Measurements from ENCODE around the gene HPSE. TPM values are rescaled to one million over a fixed set of nuclear protein-coding genes. Genes with fewer than 3 reads are reported as not detected.

Gene HPSE
- total and polyA plus RNA-seq, 2 donors (not counting 1 experiment from before 2014, with no cell fraction given) = 1.3 to 2.6 TPM

GRCh38 chr4:83307920-83308319 lies 26.7 kb downstream of the HPSE start:
- H3K4me1 Mint-ChIP-seq = no peaks in the 10 kb centered on the region
- H3K36me3 ChIP-seq (replicated peaks in 1 of 2; ENCODE audit: control extremely low read depth in 1 of 2, control insufficient read depth in 1 of 2, extremely low read depth in 1 of 2, insufficient read depth in 2 of 2, low read length in 1 of 2) = no peaks in the 10 kb centered on the region
- no peak overlapping the region for H3K9ac ChIP-seq (ENCODE audit: low read length)
- no peak overlapping the region for H3K4me2 ChIP-seq (replicated peaks; ENCODE audit: low read depth, low read length, poor library complexity, severe bottlenecking)
- POLR2A ChIA-PET = no interaction called here
- intact Hi-C loops (cut with micrococcal nuclease) = no loop called here
- H3K4me3 ChIP-seq (ENCODE audit: control extremely low read depth in 1 of 5, extremely low read depth in 1 of 5, insufficient read depth in 1 of 5, low read depth in 2 of 5, low read length in 4 of 5) = no peak overlapping the region
- no peaks in the 10 kb centered on the region for H3K9me3 ChIP-seq (ENCODE audit: control extremely low read depth in 1 of 3, control insufficient read depth in 2 of 3, insufficient read depth in 1 of 3, low read length in 2 of 3)
- TF ChIP-seq CTCF (IDR thresholded peaks at IDR 0.05) (no peak), EZH2 (IDR thresholded peaks at IDR 0.05; ENCODE audit: borderline replicate concordance, insufficient read depth, low read depth, low read length, poor library complexity, severe bottlenecking) (no peak)
- H3K4me3 Mint-ChIP-seq = no peak overlapping the region
- H3K27me3 ChIP-seq (replicated peaks in 1 of 4; ENCODE audit: control extremely low read depth in 1 of 4, control insufficient read depth in 3 of 4, insufficient read depth in 4 of 4, low read length in 3 of 4) = no peaks in the 10 kb centered on the region
- H3K27ac ChIP-seq (ENCODE audit: low read length in 2 of 2) = no peak overlapping the region
- H2AFZ ChIP-seq (ENCODE audit: insufficient read depth, low read depth, low read length, poor library complexity, severe bottlenecking) = no peak overlapping the region
- CTCF ChIA-PET = no interaction called here
- H3K4me1 ChIP-seq (ENCODE audit: control insufficient read depth in 2 of 2, insufficient read depth in 2 of 2, low read length in 2 of 2) = no peaks in the 10 kb centered on the region
- no peak overlapping the region for H3K27ac Mint-ChIP-seq
- H4K20me1 ChIP-seq (ENCODE audit: control insufficient read depth, insufficient read depth, low read length, poor library complexity, severe bottlenecking) = no peaks in the 10 kb centered on the region
- H3K27me3 Mint-ChIP-seq = no peaks in the 10 kb centered on the region
- H3K79me2 ChIP-seq (ENCODE audit: control insufficient read depth, insufficient read depth, low read length) = no peaks in the 10 kb centered on the region
- H3K9me3 Mint-ChIP-seq (ENCODE audit: insufficient read depth) = no peaks in the 10 kb centered on the region
- ATAC-seq (ENCODE audit: low read depth) (no peak), DNase-seq (no peak)
- WGBS (ENCODE audit: insufficient coverage) = 75% methylated on average over 4 of the region's 7 CpGs

DNA sequence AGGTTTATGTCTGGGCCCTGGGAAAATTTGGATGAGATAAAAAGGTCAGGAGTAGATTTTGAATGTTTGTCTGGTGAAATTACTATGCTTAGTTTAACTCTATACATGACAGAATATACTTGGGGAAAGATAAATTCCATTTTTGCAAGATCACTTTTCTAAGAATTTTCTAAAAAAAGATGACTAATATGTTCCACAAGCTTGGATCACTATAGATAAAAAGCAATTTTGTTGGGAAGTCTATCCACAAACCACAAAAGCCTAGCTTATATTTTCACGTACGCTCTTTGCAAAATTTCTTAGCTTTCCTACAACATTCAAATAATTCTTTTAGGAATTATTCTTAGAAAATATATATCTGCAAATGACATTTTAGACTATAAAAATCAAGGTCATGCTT lies 29.5 kb downstream of the HPSE start:
- Histone ChIP-seq H3K9ac (ENCODE audit: low read length) (no peak overlapping the region), H3K4me3 (ENCODE audit: control extremely low read depth in 1 of 5, extremely low read depth in 1 of 5, insufficient read depth in 1 of 5, low read depth in 2 of 5, low read length in 4 of 5) (no peak overlapping the region), H2AFZ (ENCODE audit: insufficient read depth, low read depth, low read length, poor library complexity, severe bottlenecking) (no peak overlapping the region), H3K27ac (ENCODE audit: low read length in 2 of 2) (no peak overlapping the region), H3K27me3 (replicated peaks in 1 of 4; ENCODE audit: control extremely low read depth in 1 of 4, control insufficient read depth in 3 of 4, insufficient read depth in 4 of 4, low read length in 3 of 4) (no peaks in the 10 kb centered on the region), H3K9me3 (ENCODE audit: control extremely low read depth in 1 of 3, control insufficient read depth in 2 of 3, insufficient read depth in 1 of 3, low read length in 2 of 3) (no peaks in the 10 kb centered on the region), H4K20me1 (ENCODE audit: control insufficient read depth, insufficient read depth, low read length, poor library complexity, severe bottlenecking) (no peaks in the 10 kb centered on the region), H3K79me2 (ENCODE audit: control insufficient read depth, insufficient read depth, low read length) (no peaks in the 10 kb centered on the region), H3K4me2 (replicated peaks; ENCODE audit: low read depth, low read length, poor library complexity, severe bottlenecking) (no peak overlapping the region), H3K4me1 (ENCODE audit: control insufficient read depth in 2 of 2, insufficient read depth in 2 of 2, low read length in 2 of 2) (no peaks in the 10 kb centered on the region), H3K36me3 (replicated peaks in 1 of 2; ENCODE audit: control extremely low read depth in 1 of 2, control insufficient read depth in 1 of 2, extremely low read depth in 1 of 2, insufficient read depth in 2 of 2, low read length in 1 of 2) (no peaks in the 10 kb centered on the region)
- no CpG with 5 or more reads among the region's 2 CpGs for WGBS (ENCODE audit: insufficient coverage)
- TF ChIP-seq EZH2 (IDR thresholded peaks at IDR 0.05; ENCODE audit: borderline replicate concordance, insufficient read depth, low read depth, low read length, poor library complexity, severe bottlenecking) = no peak
- no peak for TF ChIP-seq CTCF (IDR thresholded peaks at IDR 0.05)
- intact Hi-C loops (cut with micrococcal nuclease) = no loop called here
- H3K4me1 Mint-ChIP-seq = peaks cover 2% of the 10 kb centered on the region
- CTCF ChIA-PET = no interaction called here
- POLR2A ChIA-PET = no interaction called here
- H3K27me3 Mint-ChIP-seq = no peaks in the 10 kb centered on the region
- H3K9me3 Mint-ChIP-seq (ENCODE audit: insufficient read depth) = no peaks in the 10 kb centered on the region
- H3K27ac Mint-ChIP-seq = no peak overlapping the region
- no peak overlapping the region for H3K4me3 Mint-ChIP-seq
- DNase-seq (no peak), ATAC-seq (ENCODE audit: low read depth) (no peak)
